GM12878 (cell line): Measurements from ENCODE around the gene TMSB4X.

Source experiments
- CHD4 ChIP-seq: fragments of 200-600 bp; sonication (generic); IDR thresholded peaks from 2 replicates; pipeline ENCODE4 v1.6.1; 2016; ENCODE audit warnings: mild to moderate bottlenecking
- CREB1 ChIP-seq: IDR thresholded peaks from 2 replicates; pipeline ENCODE4 v1.6.1; 2012; ENCODE audit warnings: low read depth, mild to moderate bottlenecking, inconsistent platforms
- CTCF ChIP-seq, 3 experiments: IDR thresholded peaks in 2 of 3; conservative IDR thresholded peaks in 1 of 3; 2 replicates each; pipeline ENCODE4 v1.5.1; 2011; ENCODE audit warnings: low read depth in 3 of 3, low read length in 3 of 3, mild to moderate bottlenecking in 3 of 3, control low read depth in 2 of 3, moderate library complexity in 2 of 3, inconsistent platforms in 1 of 3, mixed read lengths in 1 of 3; ENCODE audit not compliant: control insufficient read depth in 2 of 3, insufficient read depth in 1 of 3; ENCODE audit errors: extremely low read depth in 1 of 3
- GABPA ChIP-seq: IDR thresholded peaks from 2 replicates; pipeline ENCODE4 v1.6.1; 2014; ENCODE audit warnings: antibody characterized with exemption, low read depth, mild to moderate bottlenecking, inconsistent platforms
- POLR2A ChIP-seq: IDR thresholded peaks from 2 replicates; pipeline ENCODE4 v1.6.1; 2011; ENCODE audit warnings: low read depth, mild to moderate bottlenecking, low read length
- POLR2AphosphoS5 ChIP-seq: IDR thresholded peaks from 2 replicates; pipeline ENCODE4 v1.6.1; 2011; ENCODE audit warnings: mild to moderate bottlenecking, low read length, inconsistent platforms
- YY1 ChIP-seq: IDR thresholded peaks from 2 replicates; pipeline ENCODE4 v1.6.1; 2011; ENCODE audit warnings: low read depth, mild to moderate bottlenecking, low read length
- ZSCAN29 ChIP-seq: fragments of 450-650 bp; IDR thresholded peaks from 2 replicates; pipeline ENCODE4 v1.6.1; 2017; ENCODE audit warnings: mild to moderate bottlenecking, moderate library complexity

GRCh38 chrX:13013363-13014110, 38.6 kb downstream of the TMSB4X start:
- TF ChIP-seq ZSCAN29 (no peak), POLR2AphosphoS5 (no peak), POLR2A (no peak), CHD4 (no peak), CREB1 (no peak), CTCF (IDR thresholded peaks at IDR 0.05 in 2 of 3, conservative IDR thresholded peaks at IDR 0.05 in 1 of 3; ENCODE audit: control insufficient read depth in 2 of 3, extremely low read depth in 1 of 3, insufficient read depth in 1 of 3, low read depth in 3 of 3, low read length in 3 of 3) (no peak), GABPA (no peak), YY1 (0 out of 2 replicates have a peak, but pooled peaks have one; percentile 21)
